Measurements from ENCODE around the gene ZNF429.
"Not testable (repeated sequence)": the region's sequence is repeated elsewhere in the genome, so short reads cannot be mapped to it uniquely, and the experiment has no call there.

The ZNF429 gene

GRCh38 chr19:21505459-21506451, at the start of gene ZNF429:
Gene ZNF429, plus strand, starts transcription at chr19:21505602. Its CDS starts 170 bp downstream, at chr19:21505772.
- Histone ChIP-seq H3K9me3 (ENCODE audit: low read depth, low read length) (no peaks in the 10 kb centered on the region), H3K36me3 (ENCODE audit: insufficient read depth, low read length) (no peaks in the 10 kb centered on the region), H3K27ac (no peak within 1 kb of the TSS), H3K4me3 (peak within 1 kb of the TSS; percentile 65), H3K9ac (ENCODE audit: insufficient read length) (no peak within 1 kb of the TSS)
- TF ChIP-seq POLR2AphosphoS5 (IDR thresholded peaks at IDR 0.05; ENCODE audit: borderline replicate concordance, low read depth, low read length), result no peak
- TF ChIP-seq FOXP2 (optimal IDR thresholded peaks at IDR 0.05; ENCODE audit: control extremely low read depth, extremely low read length, insufficient read depth), result no peak
- TF ChIP-seq EZH2 (IDR thresholded peaks at IDR 0.05), result no peak
- DNase-seq (ENCODE audit: low read depth, low spot score), result no peak

- H3K9me3 ChIP-seq (ENCODE audit: low read depth, low read length), result no peaks in the 10 kb centered on the region
- no peak for DNase-seq (ENCODE audit: low read depth, low spot score)
- no peak overlapping the region for H3K9ac ChIP-seq (ENCODE audit: insufficient read length)
- H3K36me3 ChIP-seq (ENCODE audit: insufficient read depth, low read length), result no peaks in the 10 kb centered on the region
- H3K27ac ChIP-seq, result no peak overlapping the region
- no peak overlapping the region for H3K4me3 ChIP-seq
- TF ChIP-seq POLR2AphosphoS5 (IDR thresholded peaks at IDR 0.05; ENCODE audit: borderline replicate concordance, low read depth, low read length) (no peak), EZH2 (IDR thresholded peaks at IDR 0.05) (no peak), FOXP2 (optimal IDR thresholded peaks at IDR 0.05; ENCODE audit: control extremely low read depth, extremely low read length, insufficient read depth) (no peak)
Observed at GRCh38 chr19:21460686-21461085, 44.7 kb upstream of the ZNF429 start.

- Histone ChIP-seq H3K4me3 (no peak overlapping the region), H3K36me3 (ENCODE audit: insufficient read depth, low read length) (no peaks in the 10 kb centered on the region), H3K9me3 (ENCODE audit: low read depth, low read length) (no peaks in the 10 kb centered on the region), H3K9ac (ENCODE audit: insufficient read length) (no peak overlapping the region), H3K27ac (no peak overlapping the region)
- DNase-seq (ENCODE audit: low read depth, low spot score), result no peak
- no peak for TF ChIP-seq EZH2 (IDR thresholded peaks at IDR 0.05)
- no peak for TF ChIP-seq POLR2AphosphoS5 (IDR thresholded peaks at IDR 0.05; ENCODE audit: borderline replicate concordance, low read depth, low read length)
- TF ChIP-seq FOXP2 (optimal IDR thresholded peaks at IDR 0.05; ENCODE audit: control extremely low read depth, extremely low read length, insufficient read depth), result no peak
Observed at GRCh38 chr19:21462540-21462939, 42.9 kb upstream of the ZNF429 start.

- no peak overlapping the region for H3K9ac ChIP-seq (ENCODE audit: insufficient read length)
- DNase-seq (ENCODE audit: low read depth, low spot score), result no peak
- H3K9me3 ChIP-seq (ENCODE audit: low read depth, low read length), result no peaks in the 10 kb centered on the region
- no peak overlapping the region for H3K4me3 ChIP-seq
- TF ChIP-seq POLR2AphosphoS5 (IDR thresholded peaks at IDR 0.05; ENCODE audit: borderline replicate concordance, low read depth, low read length) (no peak), FOXP2 (optimal IDR thresholded peaks at IDR 0.05; ENCODE audit: control extremely low read depth, extremely low read length, insufficient read depth) (no peak), EZH2 (IDR thresholded peaks at IDR 0.05) (no peak)
- no peaks in the 10 kb centered on the region for H3K36me3 ChIP-seq (ENCODE audit: insufficient read depth, low read length)
- H3K27ac ChIP-seq, result no peak overlapping the region
Observed at GRCh38 chr19:21463449-21464105, 41.8 kb upstream of the ZNF429 start.

- Histone ChIP-seq H3K9ac (ENCODE audit: insufficient read length) (no peak overlapping the region), H3K36me3 (ENCODE audit: insufficient read depth, low read length) (no peaks in the 10 kb centered on the region), H3K27ac (no peak overlapping the region), H3K9me3 (ENCODE audit: low read depth, low read length) (no peaks in the 10 kb centered on the region), H3K4me3 (no peak overlapping the region)
- TF ChIP-seq FOXP2 (optimal IDR thresholded peaks at IDR 0.05; ENCODE audit: control extremely low read depth, extremely low read length, insufficient read depth) (no peak), EZH2 (IDR thresholded peaks at IDR 0.05) (no peak), POLR2AphosphoS5 (IDR thresholded peaks at IDR 0.05; ENCODE audit: borderline replicate concordance, low read depth, low read length) (no peak)
- no peak for DNase-seq (ENCODE audit: low read depth, low spot score)
Observed at GRCh38 chr19:21466627-21467026, 38.8 kb upstream of the ZNF429 start.

GRCh38 chr19:21468791-21469190, 36.6 kb upstream of the ZNF429 start:
- Histone ChIP-seq H3K36me3 (ENCODE audit: insufficient read depth, low read length) (no peaks in the 10 kb centered on the region), H3K4me3 (no peak overlapping the region), H3K27ac (no peak overlapping the region), H3K9me3 (ENCODE audit: low read depth, low read length) (no peaks in the 10 kb centered on the region), H3K9ac (ENCODE audit: insufficient read length) (no peak overlapping the region)
- no peak for DNase-seq (ENCODE audit: low read depth, low spot score)
- TF ChIP-seq POLR2AphosphoS5 (IDR thresholded peaks at IDR 0.05; ENCODE audit: borderline replicate concordance, low read depth, low read length) (no peak), FOXP2 (optimal IDR thresholded peaks at IDR 0.05; ENCODE audit: control extremely low read depth, extremely low read length, insufficient read depth) (no peak), EZH2 (IDR thresholded peaks at IDR 0.05) (no peak)

- no peaks in the 10 kb centered on the region for H3K9me3 ChIP-seq (ENCODE audit: low read depth, low read length)
Observed at GRCh38 chr19:21472507-21472906, 32.9 kb upstream of the ZNF429 start.

GRCh38 chr19:21474671-21475181, 30.7 kb upstream of the ZNF429 start:
- no peak for DNase-seq (ENCODE audit: low read depth, low spot score)
- Histone ChIP-seq H3K27ac (no peak overlapping the region), H3K9ac (ENCODE audit: insufficient read length) (no peak overlapping the region), H3K9me3 (ENCODE audit: low read depth, low read length) (no peaks in the 10 kb centered on the region), H3K4me3 (no peak overlapping the region), H3K36me3 (ENCODE audit: insufficient read depth, low read length) (no peaks in the 10 kb centered on the region)
- TF ChIP-seq EZH2 (IDR thresholded peaks at IDR 0.05), result no peak
- no peak for TF ChIP-seq FOXP2 (optimal IDR thresholded peaks at IDR 0.05; ENCODE audit: control extremely low read depth, extremely low read length, insufficient read depth)
- TF ChIP-seq POLR2AphosphoS5 (IDR thresholded peaks at IDR 0.05; ENCODE audit: borderline replicate concordance, low read depth, low read length), result no peak

More at GRCh38 chr19:21472507-21472906, 32.9 kb upstream of the ZNF429 start:
- no peak for DNase-seq (ENCODE audit: low read depth, low spot score)
- Histone ChIP-seq H3K9ac (ENCODE audit: insufficient read length) (no peak overlapping the region), H3K36me3 (ENCODE audit: insufficient read depth, low read length) (no peaks in the 10 kb centered on the region), H3K27ac (no peak overlapping the region), H3K4me3 (no peak overlapping the region)
- no peak for TF ChIP-seq EZH2 (IDR thresholded peaks at IDR 0.05)
- no peak for TF ChIP-seq POLR2AphosphoS5 (IDR thresholded peaks at IDR 0.05; ENCODE audit: borderline replicate concordance, low read depth, low read length)
- no peak for TF ChIP-seq FOXP2 (optimal IDR thresholded peaks at IDR 0.05; ENCODE audit: control extremely low read depth, extremely low read length, insufficient read depth)

GRCh38 chr19:21482361-21482760, 23.0 kb upstream of the ZNF429 start:
- not testable (repeated sequence) for H3K9me3 ChIP-seq (ENCODE audit: low read depth, low read length); DNase-seq (ENCODE audit: low read depth, low spot score); H3K36me3 ChIP-seq (ENCODE audit: insufficient read depth, low read length); H3K9ac ChIP-seq (ENCODE audit: insufficient read length); H3K4me3 ChIP-seq; H3K27ac ChIP-seq

Measured in SK-N-MC (cell line).